Natural killer cell (primary cell): Measurements from ENCODE around the gene PHB1. TPM values are rescaled to one million over a fixed set of nuclear protein-coding genes. Genes with fewer than 3 reads are reported as not detected.

Source experiments
- ATAC-seq, 3 donors: fragments of 150-1000 bp in 2 of 3; fragments of 200-7000 bp in 1 of 3; cut with Tn5 transposase; 1 replicate in 1 of 3; 2 replicates in 2 of 3; pipeline ENCODE4 v1.10.0; 2021; ENCODE audit warnings: mild to moderate bottlenecking in 2 of 3, moderate library complexity in 2 of 3
- DNase-seq, 2 donors: peaks; one replicate each; pipeline versions ENCODE4 v3.0.0 to v3.0.0-alpha.2; 2013 to 2021; ENCODE audit warnings: mixed read lengths in 1 of 2
- H3K27ac ChIP-seq: one replicate; pipeline ENCODE4 v1.5.1; 2013; ENCODE audit warnings: mild to moderate bottlenecking, low read length
- H3K27me3 ChIP-seq: one replicate; pipeline ENCODE4 v1.6.1; 2013; ENCODE audit warnings: low read length; ENCODE audit not compliant: control insufficient read depth, insufficient read depth
- H3K36me3 ChIP-seq: one replicate; pipeline ENCODE4 v1.6.1; 2013; ENCODE audit warnings: low read length; ENCODE audit not compliant: control insufficient read depth, insufficient read depth
- H3K4me1 ChIP-seq: one replicate; pipeline ENCODE4 v1.6.1; 2013; ENCODE audit warnings: low read length; ENCODE audit not compliant: control insufficient read depth, insufficient read depth
- H3K4me3 ChIP-seq: one replicate; pipeline ENCODE4 v1.5.1; 2013; ENCODE audit warnings: low read length
- H3K9me3 ChIP-seq: one replicate; pipeline ENCODE4 v1.6.1; 2013; ENCODE audit warnings: low read length; ENCODE audit not compliant: control insufficient read depth, insufficient read depth
- H3K27ac Mint-ChIP-seq, 2 donors: one replicate each; pipeline ENCODE4 v1.8.0; 2022; ENCODE audit warnings: mild to moderate bottlenecking in 2 of 2, mixed read lengths in 2 of 2, moderate library complexity in 1 of 2
- H3K27me3 Mint-ChIP-seq, 2 donors: one replicate each; pipeline ENCODE4 v1.8.0; 2022; ENCODE audit warnings: low read depth in 2 of 2, mixed read lengths in 2 of 2
- H3K36me3 Mint-ChIP-seq: one replicate; pipeline ENCODE4 v1.8.0; 2022; ENCODE audit warnings: mixed read lengths
- H3K4me1 Mint-ChIP-seq, 2 donors: one replicate each; pipeline ENCODE4 v1.8.0; 2022; ENCODE audit warnings: mixed read lengths in 2 of 2
- H3K4me3 Mint-ChIP-seq: one replicate; pipeline ENCODE4 v1.8.0; 2022; ENCODE audit warnings: mild to moderate bottlenecking, moderate library complexity, mixed read lengths
- H3K9me3 Mint-ChIP-seq, 2 donors: one replicate each; pipeline ENCODE4 v1.8.0; 2022; ENCODE audit warnings: mixed read lengths in 2 of 2
- WGBS: methylation state at CpG from one replicate; pipeline ENCODE4 v1.1.7; 2013; ENCODE audit warnings: missing lambda C conversion rate; ENCODE audit not compliant: insufficient coverage; 5-methylcytosine and 5-hydroxymethylcytosine counted together
- intact Hi-C: fragments of 100-400 bp; cut with micrococcal nuclease; formaldehyde crosslinking; loops from one replicate; pipeline ENCODE4 v1.14.2; 2022
- total RNA-seq, 4 donors: library from RNA; stranded (reverse); fragments of 120-200 nt in 1 of 4; gene quantifications; one replicate each; pipeline versions ENCODE4 v1.2.3 to v1.2.4, GENCODE V29; 2013 to 2022
- TF ChIP-seq, protein P1 (sequence below): fragments of 200-600 bp; IDR thresholded peaks from one replicate; pipeline ENCODE4 v1.8.0; 2022; ENCODE audit warnings: antibody characterized with exemption

PHB1 gene
- total RNA-seq, 3 donors from 2014 or later (not counting 1 experiment from before 2014, with no cell fraction given): 49.6 to 66.2 (median 60.3) TPM

DNA sequence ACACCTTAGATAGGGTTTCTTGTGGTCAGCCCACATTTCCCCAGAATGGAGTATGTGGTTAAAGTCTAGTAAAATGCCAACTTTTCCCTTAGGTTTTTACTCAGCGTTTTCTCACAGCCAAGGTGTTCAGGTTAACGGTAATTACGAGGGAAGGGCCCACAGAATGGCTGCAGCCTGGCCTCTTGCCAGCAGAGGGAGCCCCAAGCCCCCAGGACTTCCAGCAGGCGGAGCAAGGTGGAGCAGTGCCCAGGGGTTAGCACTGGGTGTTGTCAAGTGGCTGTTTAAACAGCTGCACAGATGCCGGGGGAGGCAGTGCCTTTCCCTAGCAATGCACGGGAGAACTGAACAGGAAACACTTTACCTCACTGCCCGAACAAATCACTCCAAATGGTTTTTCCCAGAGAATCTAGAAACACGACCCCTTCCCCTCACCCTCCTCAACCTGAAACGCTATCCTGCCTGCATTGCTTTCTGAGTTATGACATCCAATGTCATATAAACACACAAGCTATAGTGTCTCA is 6.6 kb downstream of the PHB1 start:
- Histone ChIP-seq H3K4me3 (no peak overlapping the region), H3K27ac (peak overlapping the region; percentile 4), H3K36me3 (peaks cover 56% of the 10 kb centered on the region), H3K27me3 (no peaks in the 10 kb centered on the region), H3K4me1 (peaks cover 44% of the 10 kb centered on the region), H3K9me3 (no peaks in the 10 kb centered on the region)
- peaks cover 33 to 47% of the 10 kb centered on the region in 2 donors for H3K4me1 Mint-ChIP-seq
- intact Hi-C loops: loop anchor here (1.0 to 10.0 kb wide), 3 partner anchors 89 to 287 kb away; no protein-coding TSS in a partner anchor
- WGBS: 20% methylated on average over 9 of the region's 9 CpGs
- peaks cover 9% of the 10 kb centered on the region for H3K36me3 Mint-ChIP-seq
- H3K4me3 Mint-ChIP-seq: peak overlapping the region; percentile 17
- no peaks in the 10 kb centered on the region for H3K27me3 Mint-ChIP-seq
- TF ChIP-seq, protein P1, sequence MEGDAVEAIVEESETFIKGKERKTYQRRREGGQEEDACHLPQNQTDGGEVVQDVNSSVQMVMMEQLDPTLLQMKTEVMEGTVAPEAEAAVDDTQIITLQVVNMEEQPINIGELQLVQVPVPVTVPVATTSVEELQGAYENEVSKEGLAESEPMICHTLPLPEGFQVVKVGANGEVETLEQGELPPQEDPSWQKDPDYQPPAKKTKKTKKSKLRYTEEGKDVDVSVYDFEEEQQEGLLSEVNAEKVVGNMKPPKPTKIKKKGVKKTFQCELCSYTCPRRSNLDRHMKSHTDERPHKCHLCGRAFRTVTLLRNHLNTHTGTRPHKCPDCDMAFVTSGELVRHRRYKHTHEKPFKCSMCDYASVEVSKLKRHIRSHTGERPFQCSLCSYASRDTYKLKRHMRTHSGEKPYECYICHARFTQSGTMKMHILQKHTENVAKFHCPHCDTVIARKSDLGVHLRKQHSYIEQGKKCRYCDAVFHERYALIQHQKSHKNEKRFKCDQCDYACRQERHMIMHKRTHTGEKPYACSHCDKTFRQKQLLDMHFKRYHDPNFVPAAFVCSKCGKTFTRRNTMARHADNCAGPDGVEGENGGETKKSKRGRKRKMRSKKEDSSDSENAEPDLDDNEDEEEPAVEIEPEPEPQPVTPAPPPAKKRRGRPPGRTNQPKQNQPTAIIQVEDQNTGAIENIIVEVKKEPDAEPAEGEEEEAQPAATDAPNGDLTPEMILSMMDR: peak; percentile 98
- DNase-seq: peak; percentile 83 to 90
- peak; percentile 79 to 91 (median 80) for ATAC-seq
- H3K27ac Mint-ChIP-seq: peak overlapping the region; percentile 71 to 73
- H3K9me3 Mint-ChIP-seq: no peaks in the 10 kb centered on the region

DNA sequence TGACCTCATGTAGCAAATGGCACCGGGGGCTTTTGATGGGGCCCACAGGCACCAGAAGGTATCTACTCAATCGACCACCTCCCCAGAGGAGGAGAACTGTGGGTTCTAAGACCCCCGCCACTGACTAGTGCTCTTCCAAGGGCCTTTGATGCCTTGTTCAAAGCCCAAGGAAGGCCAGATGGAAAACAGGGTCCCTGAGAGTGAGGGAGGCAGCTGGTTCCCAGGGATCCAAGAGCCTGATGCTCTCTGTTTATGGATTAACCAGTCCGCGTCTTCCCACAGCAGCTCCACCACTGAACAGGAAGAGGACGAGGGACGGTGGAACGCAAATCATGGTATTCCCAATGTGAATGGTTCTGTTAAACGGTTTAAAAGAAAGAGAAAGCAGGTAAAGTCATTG is 7.6 kb downstream of the PHB1 start:
- no peak overlapping the region for H3K4me3 Mint-ChIP-seq
- peaks cover 43 to 57% of the 10 kb centered on the region in 2 donors for H3K4me1 Mint-ChIP-seq
- H3K27ac Mint-ChIP-seq: no peak overlapping the region
- no peaks in the 10 kb centered on the region for H3K9me3 Mint-ChIP-seq
- 96% methylated on average over 9 of the region's 9 CpGs for WGBS
- H3K27ac ChIP-seq: no peak overlapping the region
- H3K9me3 ChIP-seq: no peaks in the 10 kb centered on the region
- peaks cover 8% of the 10 kb centered on the region for H3K36me3 Mint-ChIP-seq
- intact Hi-C loops: loop anchor here (10.0 kb wide), 1 partner anchor 288 kb away; no protein-coding TSS in a partner anchor
- TF ChIP-seq, protein P1: no peak
- H3K27me3 Mint-ChIP-seq: no peaks in the 10 kb centered on the region
- peaks cover 49% of the 10 kb centered on the region for H3K36me3 ChIP-seq
- ATAC-seq: no peak
- H3K4me1 ChIP-seq: peaks cover 54% of the 10 kb centered on the region
- H3K4me3 ChIP-seq: no peak overlapping the region
- no peak for DNase-seq
- no peaks in the 10 kb centered on the region for H3K27me3 ChIP-seq

DNA sequence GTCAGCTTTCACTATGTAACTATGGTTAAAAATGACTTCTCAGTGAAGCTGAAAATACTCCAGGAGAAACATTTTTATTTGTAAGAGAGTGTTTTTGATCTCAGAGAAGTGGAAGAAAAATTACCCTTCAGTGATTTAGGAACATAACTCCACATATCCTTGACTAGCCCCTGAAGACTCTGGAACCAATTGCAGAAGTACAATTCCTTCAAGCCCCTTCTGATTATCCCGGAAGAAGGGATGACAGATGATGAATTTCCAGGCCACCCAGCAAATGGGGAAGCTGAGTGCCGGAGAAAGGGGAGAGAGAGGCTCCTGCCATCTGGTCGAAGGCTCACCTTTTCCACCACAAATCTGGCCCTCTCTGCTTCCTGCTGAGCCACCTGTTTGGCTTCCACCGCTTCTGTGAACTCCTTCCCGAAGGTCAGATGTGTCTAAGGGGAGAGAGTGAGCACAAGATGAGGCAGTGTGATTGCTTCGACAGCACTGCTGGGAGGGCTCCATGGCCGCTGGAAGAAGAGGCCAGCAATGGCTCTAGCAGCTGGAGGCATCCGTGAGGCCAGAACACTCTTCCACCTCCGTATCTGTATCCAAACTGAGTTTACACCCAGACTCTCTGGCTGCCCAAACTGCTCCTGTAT is 8.1 kb downstream of the PHB1 start:
- Histone ChIP-seq H3K4me3 (no peak overlapping the region), H3K27ac (no peak overlapping the region), H3K4me1 (peaks cover 57% of the 10 kb centered on the region), H3K36me3 (peaks cover 46% of the 10 kb centered on the region), H3K9me3 (no peaks in the 10 kb centered on the region), H3K27me3 (no peaks in the 10 kb centered on the region)
- TF ChIP-seq, protein P1: no peak
- no peak for DNase-seq
- Mint-ChIP-seq H3K4me1 (peaks cover 48 to 60% of the 10 kb centered on the region in 2 donors), H3K36me3 (peaks cover 2% of the 10 kb centered on the region), H3K4me3 (no peak overlapping the region), H3K27ac (peak overlapping the region; percentile 94), H3K27me3 (no peaks in the 10 kb centered on the region), H3K9me3 (no peaks in the 10 kb centered on the region)
- intact Hi-C loops: loop anchor here (10.0 kb wide), 1 partner anchor 288 kb away; no protein-coding TSS in a partner anchor
- WGBS: 92% methylated on average over 9 of the region's 9 CpGs
- ATAC-seq: no peak
